ENCODE measurements around the gene ARV1.
A peak's percentile ranks its signal among the peaks of the same experiment; 100 is the strongest.
"Not testable (repeated sequence)": the region's sequence is repeated elsewhere in the genome, so short reads cannot be mapped to it uniquely, and the experiment has no call there.

The ARV1 gene

DNA sequence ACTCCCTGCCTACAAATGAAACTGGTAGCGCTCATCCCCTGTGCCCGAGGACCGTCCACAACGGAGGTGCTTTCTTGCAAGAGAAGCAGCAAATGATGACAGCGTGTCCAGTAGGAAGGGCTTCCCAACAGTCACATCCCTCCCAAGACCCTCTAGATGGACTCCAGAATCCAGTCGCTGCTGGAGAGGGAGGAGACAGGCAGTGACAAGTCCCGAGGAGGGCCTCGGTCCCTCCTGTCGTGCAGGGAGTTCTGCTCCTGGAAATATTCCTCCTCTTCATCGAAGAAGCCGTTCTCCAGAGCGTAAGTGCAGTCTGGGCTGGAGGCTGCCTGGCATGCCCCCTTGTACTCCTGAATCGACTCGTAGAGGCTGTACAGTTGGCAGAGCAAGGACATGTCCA is 40.8 kb downstream of the ARV1 start:
- DNase-seq (ENCODE audit: low read depth in 2 of 2), result no peak

DNA sequence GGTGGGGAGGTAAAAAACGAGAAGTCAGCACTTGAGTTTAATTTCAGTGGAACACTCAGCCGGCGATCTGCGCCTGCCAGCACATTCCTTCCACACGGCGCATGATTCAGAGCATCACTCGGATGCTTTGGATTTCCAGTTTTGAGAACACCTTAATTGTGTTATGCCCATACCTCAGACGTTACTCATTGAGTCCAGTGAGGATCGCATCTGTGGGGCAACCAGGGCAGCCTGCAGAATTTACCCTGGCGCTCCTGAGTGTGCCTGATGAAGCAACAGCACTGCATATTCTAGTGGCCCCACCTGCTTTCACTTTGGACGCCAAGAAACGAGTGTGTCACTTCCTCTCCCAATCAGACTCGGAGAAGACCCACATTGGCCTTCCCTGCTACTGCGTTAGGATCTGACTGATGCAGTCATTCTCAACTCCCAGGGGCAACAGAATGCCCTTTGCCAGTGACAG is 41.3 kb downstream of the ARV1 start:
- DNase-seq (ENCODE audit: low read depth in 2 of 2), result no peak

DNA sequence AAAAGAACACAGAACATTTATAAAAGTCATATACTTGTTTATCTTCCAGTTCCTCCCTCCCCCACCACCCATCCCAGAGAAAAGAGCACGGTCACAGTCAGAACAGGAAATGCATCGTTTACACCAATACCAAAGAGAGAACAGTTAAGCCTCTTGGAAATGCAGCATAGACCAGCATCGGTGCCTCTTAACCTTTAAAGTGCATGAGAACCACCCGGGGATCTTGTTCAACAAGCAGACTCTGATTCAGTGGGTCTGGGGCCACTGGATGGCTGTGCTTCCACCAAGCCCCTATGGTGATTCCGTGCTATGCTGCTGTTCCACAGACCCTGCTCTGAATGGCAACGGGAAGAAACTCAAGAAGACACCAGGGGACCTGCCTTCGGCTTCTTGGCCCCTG is 41.9 kb downstream of the ARV1 start:
- no peak for DNase-seq (ENCODE audit: low read depth in 2 of 2)

DNA sequence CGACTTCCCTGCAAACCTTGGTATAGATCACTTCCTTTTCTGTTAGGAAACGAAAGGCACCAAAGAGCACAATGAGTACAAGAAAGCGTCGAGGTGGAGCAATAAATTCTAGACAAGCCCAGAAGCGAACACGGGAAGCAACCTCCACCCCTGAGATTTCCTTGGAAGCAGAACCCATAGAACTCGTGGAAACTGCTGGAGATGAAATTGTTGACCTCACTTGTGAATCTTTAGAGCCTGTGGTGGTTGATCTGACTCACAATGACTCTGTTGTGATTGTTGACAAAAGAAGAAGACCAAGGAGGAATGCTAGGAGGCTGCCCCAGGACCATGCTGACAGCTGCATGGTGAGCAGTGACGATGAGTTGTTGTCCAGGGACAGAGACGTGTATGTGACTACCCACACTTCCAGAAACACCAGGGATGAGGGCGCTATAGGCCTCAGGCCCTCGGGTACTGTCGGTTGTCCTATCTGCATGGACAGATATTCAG is 42.7 kb downstream of the ARV1 start:
- no peak for DNase-seq (ENCODE audit: low read depth in 2 of 2)

DNA sequence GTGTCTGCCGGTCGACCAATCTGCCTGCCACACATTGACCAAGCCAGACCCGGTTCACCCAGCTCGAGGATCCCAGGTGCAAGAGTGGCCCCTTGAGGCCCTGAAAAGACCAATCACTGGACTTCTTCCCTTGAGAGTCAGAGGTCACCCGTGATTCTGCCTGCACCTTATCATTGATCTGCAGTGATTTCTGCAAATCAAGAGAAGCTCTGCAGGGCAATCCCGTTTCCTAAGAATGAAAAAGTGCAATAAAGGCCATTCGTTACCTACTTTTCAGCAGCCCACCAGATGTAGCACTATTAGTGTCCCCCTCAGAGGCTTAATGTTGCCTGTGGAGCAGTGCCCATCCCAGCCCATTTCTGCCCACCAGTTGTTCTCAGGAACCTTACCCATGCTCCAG is 43.6 kb downstream of the ARV1 start:
- not testable (repeated sequence) for DNase-seq (ENCODE audit: low read depth in 2 of 2)

DNA sequence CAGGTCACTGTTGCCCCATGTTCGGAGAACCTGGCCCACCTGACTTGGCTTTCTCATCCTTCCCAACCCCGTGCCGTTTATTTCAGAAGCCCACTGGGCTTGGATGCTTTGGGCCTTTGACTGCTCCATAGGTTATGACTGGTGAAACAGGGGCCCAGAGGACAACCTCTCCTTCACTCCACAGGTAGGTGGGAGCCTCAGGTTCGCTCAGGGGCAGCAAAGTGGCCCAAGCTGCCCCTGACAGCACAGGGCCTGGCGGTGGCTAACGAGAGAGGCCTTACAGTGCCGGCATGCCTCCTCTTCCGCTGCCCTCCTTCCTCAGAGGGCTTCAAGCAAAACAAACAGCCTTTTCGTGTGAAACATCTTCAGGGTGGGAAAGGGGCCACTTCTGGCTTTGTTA is 44.3 kb downstream of the ARV1 start:
- no peak for DNase-seq (ENCODE audit: low read depth in 2 of 2)

DNA sequence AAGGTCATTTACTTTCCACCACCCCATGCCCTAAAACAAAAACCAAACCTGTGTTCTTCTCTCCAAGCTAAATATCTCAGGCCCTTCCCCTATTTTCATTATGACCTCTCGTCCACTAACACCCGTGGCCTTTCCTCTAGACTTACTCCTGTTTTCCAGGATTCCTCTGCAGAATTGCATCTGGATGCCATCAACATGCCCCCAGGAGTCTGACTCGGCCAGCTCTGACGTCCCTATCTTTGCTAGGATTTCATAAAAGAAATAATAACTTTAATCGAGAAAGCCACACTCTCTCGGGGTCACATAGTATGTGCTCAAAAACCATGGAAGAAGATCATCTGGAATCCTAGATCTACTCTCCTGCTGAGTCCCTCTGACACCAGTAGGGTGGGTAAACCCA is 47.7 kb downstream of the ARV1 start:
- DNase-seq (ENCODE audit: low read depth in 2 of 2), result no peak

DNA sequence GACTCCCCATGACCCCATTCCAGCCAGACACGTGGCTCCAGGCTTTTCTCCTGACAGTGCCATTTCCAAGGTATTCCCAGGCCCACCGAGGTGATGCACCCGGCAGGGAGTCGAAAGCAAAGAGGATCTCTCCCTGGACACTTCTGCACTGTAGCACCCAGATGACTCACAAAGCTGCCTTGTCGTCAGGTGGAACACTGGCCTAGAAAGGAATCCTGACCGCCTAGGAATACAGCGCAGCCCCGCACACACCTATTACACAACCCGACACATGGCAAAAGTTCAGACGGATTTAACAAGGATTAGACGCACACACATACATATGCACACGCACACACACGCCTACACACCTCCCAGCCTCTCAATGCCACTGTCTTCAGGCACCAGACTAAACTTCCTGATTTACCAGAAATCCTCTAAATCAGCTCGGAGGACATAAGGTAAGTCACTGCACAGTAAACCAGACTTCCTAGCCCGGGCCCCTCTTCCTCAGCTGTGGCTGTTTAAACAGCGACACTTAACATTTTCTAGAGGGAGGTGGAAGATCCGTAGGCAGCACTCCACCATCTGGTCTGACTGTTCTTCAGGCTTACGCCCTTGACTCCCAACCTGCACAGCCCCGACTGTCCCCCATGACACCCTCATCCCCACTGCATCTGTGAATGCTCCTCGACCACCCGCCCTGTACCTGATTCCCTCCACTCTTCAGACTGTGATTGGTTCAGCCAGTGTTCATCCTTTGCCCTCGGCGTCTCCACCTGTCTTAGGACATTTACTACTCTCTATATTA is 48.4 kb downstream of the ARV1 start:
- no peak for DNase-seq (ENCODE audit: low read depth in 2 of 2)

DNA sequence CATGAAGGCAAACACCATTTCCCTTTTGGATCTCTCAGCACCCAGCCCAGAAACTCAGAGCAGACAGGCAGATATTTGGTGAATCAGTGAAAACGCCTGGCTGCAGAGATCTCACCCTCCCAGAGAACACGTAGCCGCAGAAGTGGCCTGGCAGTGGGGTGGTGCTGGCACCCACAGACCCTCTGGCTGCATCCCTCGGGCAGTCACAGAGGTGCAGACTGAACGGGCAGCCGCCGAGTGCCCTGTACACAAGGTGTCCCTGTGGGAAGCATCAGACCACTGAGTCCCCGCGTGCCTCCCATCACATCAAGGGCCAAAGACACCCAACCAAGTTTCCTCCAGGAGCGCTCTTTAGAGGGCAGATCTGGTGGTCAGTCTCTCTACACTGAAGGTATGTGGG is 49.1 kb downstream of the ARV1 start:
- no peak for DNase-seq (ENCODE audit: low read depth in 2 of 2)

DNA sequence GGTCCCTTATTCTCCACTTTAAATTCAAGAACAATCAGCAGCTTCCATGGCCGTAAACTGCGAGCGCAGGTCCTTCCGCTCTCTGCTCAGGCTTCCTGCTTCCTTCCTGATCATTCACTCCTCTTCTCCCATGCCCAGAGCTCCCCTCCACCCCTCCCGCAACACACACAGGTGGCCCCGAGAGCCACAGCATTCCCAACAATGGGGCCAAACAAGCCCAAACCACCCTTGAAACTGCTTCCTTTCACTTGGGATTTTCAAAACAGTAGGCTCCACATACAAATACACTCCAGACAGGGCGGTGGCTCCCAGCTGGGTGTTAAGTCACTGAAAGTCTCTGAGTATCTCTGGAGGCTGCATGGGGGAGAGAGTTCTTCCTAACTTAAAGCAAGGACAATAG is 49.8 kb downstream of the ARV1 start:
- DNase-seq (ENCODE audit: low read depth in 2 of 2), result no peak

DNA sequence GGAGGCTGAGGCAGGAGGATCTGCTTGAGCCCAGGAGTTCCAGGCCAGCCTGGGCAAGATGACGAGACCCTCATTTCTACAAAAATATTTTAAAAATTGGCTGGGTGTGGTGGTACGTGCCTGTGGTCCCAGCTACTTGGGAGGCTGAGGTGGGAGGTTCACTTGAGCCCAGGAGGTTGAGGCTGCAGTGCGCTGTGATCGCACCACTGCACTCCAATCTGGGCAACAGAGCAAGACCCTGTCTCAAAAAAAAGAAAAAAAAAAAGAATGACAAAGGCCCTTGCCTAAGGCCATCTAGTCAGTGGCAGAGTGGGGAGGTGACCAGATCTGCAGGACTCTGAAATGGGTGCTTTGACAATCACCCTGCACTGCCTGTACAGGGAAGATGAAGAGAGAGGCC is 50.4 kb downstream of the ARV1 start:
- DNase-seq (ENCODE audit: low read depth in 2 of 2), result not testable (repeated sequence)

DNA sequence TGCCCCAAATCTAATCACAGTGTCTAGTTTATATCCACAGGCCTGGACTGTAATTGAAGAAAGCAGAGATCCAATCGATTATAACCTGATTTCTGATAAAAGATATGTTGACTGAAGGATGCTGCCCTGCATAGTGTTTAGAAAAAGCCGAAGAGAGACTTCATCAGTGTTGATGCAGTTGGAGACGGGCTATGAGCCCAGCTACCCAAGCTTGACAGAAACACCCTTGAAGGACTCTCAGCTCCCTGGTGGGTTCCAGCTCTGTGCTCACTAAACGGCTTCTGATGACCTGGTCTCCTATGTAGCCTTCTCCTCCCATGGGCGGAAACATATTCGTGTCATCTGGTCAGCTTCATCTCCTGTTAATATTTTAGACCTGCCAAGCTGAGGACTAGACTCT is 50.9 kb downstream of the ARV1 start:
- DNase-seq (ENCODE audit: low read depth in 2 of 2), result no peak

DNA sequence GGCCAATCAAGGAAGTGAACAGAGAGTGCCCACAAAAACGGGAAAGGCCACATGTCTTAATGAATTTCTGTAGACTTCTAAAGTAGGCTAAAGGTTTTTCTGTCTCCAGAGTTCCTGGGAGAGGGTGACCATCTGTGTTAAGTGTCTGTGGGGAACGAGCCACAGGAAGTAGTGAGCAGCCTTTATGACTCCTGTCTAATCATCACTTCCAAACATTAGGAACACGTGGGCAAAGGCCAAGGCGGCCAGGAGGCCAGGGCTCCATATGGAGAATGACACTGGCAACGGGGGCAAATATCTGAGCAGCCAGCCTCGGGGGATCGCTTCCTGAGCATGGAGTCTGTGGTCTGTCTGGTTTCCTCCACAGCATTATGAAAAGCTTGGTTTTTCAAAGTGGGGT is 54.1 kb downstream of the ARV1 start:
- DNase-seq (ENCODE audit: low read depth in 2 of 2), result no peak

DNA sequence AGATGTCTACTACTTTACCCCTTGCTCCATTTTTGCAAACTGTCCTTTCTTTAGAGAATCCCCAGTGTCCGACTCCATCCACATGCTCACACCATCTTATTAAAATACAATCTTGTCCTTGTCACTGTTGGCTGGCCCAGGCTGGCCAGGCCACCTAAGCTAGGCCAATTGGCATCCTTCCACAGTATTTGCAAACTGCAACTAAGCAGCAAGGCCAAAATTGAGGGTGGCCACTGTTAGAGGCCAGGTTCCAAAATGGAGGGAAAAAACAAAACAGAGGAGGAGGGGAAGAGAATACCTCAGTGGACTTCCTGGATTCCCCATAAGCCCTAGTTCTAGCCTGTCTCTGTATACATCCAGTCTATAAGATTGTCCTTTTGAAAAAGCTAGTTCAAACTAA is 56.9 kb downstream of the ARV1 start:
- no peak for DNase-seq (ENCODE audit: low read depth in 2 of 2)

DNA sequence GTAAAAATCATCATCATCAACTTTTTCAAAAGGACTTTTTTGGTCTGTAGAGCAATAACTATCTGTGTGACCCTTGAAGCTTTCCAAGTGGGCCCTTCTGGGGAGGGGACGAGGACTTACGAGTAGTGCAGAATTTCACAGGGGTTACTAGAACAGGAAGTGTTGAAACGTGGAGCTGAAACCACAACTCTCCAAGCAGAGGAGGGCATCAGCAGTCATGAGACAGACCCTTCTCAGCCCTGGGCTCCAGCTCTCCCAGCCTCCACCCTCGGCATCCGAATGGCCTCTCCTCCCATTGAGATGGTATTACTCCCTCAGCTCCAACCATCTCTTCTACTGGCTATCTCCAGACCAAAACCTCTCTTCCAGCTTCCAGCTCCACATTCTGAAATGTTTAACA is 57.5 kb downstream of the ARV1 start:
- no peak for DNase-seq (ENCODE audit: low read depth in 2 of 2)

DNA sequence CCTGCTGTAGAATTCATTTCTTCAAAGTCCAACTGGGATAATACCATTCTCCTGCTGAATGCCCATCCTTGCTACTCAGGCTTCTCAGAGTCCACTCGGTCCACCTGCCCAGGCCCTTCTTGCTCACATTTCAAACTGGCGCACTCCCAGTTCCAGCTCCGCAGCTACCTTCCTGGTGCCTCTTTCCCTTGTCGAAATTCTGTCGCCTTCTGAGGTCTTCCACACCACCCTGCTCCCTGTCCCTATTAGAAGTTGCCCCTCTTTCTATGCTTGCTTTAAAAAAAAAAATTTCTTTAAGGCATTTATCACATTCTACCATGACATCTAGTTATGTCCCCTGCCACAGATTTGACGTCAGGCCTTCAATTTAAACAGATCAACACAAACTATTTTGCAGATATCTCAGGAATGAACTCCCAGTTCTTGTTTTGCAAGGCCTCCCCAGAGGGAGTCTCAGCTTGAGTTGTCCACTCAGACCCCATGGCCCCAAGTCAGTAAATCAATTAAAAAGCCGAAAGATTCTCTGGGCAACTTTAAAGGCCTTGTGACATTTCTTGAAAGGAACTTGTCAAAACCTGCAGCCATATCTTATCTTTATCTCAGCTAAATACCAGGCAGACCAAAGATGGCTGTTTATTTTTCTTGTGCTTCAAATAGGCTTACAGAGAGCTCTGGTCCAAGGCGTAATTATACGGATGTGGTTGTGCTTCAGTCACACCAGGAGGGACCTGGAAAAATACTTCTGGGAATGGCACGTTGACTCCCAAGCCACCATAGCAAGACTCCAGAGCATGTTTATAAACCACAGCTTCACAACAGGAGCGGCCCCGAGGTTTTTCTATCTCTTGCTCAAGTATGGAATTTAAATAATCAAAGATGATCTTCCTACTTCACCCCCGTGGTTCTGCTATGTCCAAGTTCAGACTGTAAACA is 59.0 kb downstream of the ARV1 start:
- DNase-seq (ENCODE audit: low read depth in 2 of 2), result no peak

DNA sequence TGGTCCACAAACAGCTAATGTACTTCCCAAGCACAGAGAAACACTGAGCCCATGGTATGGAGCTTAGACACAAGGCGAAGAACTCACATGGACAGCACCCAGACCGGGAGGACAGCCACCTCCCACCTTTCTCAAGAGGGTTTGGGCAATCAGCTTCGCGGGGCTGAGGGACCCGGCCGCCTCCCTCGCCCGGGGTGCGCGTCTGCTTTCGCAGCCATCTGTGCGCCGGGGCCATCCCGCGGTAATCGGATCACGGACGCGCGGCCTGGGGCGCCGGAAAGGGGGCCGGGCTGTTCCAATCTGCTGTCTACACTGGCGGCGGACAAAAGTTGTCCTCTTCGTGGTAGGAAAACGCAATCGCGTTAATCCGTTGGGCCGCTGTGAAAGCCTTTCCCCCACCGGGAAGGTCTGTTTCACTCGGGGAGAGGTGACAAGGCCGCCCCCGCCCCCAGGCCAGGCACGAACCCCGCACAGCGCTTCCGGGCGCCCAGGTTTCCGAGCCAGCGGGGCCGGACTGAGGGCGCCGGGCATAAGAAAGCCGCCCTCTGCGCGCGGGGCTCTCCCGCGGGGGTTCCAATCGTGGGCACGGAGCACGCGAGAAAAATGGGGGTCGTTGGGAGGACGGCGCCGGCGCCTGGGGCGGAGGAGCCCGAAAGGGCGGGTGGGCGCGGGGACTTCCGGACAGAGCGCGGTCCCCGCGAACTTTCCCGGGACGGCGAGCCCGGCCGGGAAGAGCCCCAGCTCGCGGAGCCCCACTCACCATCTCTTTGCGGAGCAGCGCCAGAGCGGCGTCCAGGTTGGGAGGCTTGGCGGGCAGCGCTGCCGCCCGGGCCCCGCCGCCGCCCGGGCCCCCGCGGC is 60.5 kb downstream of the ARV1 start:
- peak; percentile 27 to 35 for DNase-seq (ENCODE audit: low read depth in 2 of 2)

DNA sequence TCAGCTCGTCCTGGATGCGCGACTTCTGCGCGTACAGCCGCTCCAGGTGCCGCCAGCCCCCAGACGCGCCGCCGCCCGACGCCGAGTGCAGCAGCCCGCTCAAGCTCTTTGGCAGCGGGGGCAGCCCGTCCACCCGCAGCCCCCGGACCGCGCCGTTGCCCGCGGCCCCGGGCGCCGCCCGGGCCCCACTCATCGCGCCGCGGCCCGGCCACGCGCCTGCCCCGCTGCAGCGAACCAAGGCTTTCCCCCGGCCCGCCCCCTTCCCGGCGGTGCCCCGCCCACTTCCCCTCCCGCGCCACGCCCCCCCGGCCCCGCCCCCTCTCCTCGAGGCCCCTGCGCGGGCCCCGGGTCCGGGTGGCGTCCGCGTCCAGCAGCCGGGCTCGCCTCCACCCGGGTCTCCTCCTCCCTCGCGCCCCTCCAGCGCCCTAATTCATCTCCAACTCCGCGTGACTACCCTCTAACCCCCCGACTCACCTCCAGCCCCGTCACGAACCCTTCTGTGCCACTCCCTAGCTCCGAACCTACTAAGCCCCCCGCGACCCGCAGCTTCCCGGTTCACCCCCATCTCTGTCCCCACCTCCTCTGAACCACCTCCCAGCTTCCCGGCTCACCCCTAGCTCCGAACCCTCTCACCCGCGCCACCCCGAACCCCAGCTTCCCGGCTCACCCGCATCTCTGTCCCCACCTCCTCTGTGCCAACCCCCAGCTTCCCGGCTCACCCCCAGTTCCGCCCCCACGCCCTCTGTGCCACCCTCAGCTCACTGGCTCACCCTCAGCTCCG is 61.3 kb downstream of the ARV1 start, which contains the start of gene FAM89A:
Gene FAM89A, minus strand, starts transcription at position 236 of the 781 bp plus-strand sequence. Its CDS starts 43 bp downstream, at position 193.
- peak; percentile 66 to 67 for DNase-seq (ENCODE audit: low read depth in 2 of 2)

DNA sequence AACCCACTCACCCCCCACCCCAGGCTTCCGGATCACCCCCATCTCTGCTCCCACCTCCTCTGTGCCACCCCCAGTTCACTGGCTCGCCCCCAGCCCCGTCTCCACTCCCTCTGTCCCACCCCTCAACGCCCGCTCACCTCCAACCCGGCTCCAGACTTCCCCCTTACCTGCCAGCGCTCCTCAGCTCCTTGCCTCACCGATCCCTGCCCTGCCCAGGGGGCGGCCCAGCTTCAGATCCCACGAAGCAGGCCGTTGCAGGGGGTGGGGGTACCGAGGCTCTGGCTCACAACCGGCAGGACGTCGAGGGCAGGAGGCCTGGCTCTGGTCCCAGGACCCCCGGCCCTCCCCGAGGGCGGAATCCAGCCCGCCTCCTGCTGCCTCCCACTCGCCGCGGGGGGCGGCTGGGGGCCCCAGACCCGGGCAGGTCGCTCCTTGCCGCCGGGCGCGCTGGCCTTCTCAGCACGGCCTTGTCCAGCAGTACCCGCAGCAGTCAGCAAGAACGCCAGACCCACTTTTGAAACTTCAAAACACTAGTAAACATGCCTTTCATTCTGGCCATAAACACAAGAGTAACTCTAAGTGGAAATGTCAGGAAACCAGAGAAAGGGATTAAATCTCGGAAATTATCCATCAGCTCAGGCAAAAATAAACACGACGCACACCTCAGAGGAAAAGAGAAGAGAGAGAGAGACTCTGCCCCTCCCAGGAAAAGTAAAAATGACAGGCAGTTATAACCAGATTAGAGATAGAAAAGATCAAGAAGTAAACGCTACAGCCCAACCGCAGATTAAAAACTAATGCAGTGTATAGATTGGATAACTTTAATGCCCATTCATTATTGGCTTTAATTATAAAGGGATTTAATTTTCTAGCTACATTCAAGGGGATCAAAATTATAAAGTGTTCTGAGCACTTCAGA is 62.2 kb downstream of the ARV1 start:
- no peak for DNase-seq (ENCODE audit: low read depth in 2 of 2)

Data from stimulated activated CD8-positive, alpha-beta memory T cell treated with anti-CD3 and anti-CD28 coated beads, Interleukin-2, amount 100 ng/mL, for 48 hours (primary cell).